ENCODE measurements around the gene COL20A1.
"Not testable (repeated sequence)": the region's sequence is repeated elsewhere in the genome, so short reads cannot be mapped to it uniquely, and the experiment has no call there.

COL20A1 gene

GRCh38 chr20:63334356-63334755 lies 41.4 kb downstream of the COL20A1 start:
- no peak for DNase-seq (ENCODE audit: low read depth)

GRCh38 chr20:63335060-63335459 lies 42.1 kb downstream of the COL20A1 start:
- DNase-seq (ENCODE audit: low read depth), result not testable (repeated sequence)

GRCh38 chr20:63335711-63336110 lies 42.7 kb downstream of the COL20A1 start:
- no peak for DNase-seq (ENCODE audit: low read depth)

- no peak for DNase-seq (ENCODE audit: low read depth)
Observed at GRCh38 chr20:63336232-63336752, 43.3 kb downstream of the COL20A1 start.

GRCh38 chr20:63337786-63338420 lies 44.9 kb downstream of the COL20A1 start:
- peak; percentile 7 for DNase-seq (ENCODE audit: low read depth)

- DNase-seq (ENCODE audit: low read depth), result peak; percentile 7
Observed at GRCh38 chr20:63339154-63340094, 46.4 kb downstream of the COL20A1 start.

GRCh38 chr20:63340158-63340688 lies 47.2 kb downstream of the COL20A1 start:
- DNase-seq (ENCODE audit: low read depth), result peak; percentile 4

GRCh38 chr20:63342561-63343459 lies 49.8 kb downstream of the COL20A1 start:
- no peak for DNase-seq (ENCODE audit: low read depth)

- DNase-seq (ENCODE audit: low read depth), result no peak
Observed at GRCh38 chr20:63343460-63344445, 50.8 kb downstream of the COL20A1 start.

- no peak for DNase-seq (ENCODE audit: low read depth)
Observed at GRCh38 chr20:63344616-63345327, 51.8 kb downstream of the COL20A1 start.

- no peak for DNase-seq (ENCODE audit: low read depth)
Observed at GRCh38 chr20:63345328-63346100, 52.5 kb downstream of the COL20A1 start.

GRCh38 chr20:63346131-63347080 lies 53.4 kb downstream of the COL20A1 start:
- no peak for DNase-seq (ENCODE audit: low read depth)

- DNase-seq (ENCODE audit: low read depth), result no peak
Observed at GRCh38 chr20:63347081-63347741, 54.2 kb downstream of the COL20A1 start.

GRCh38 chr20:63347950-63348827 lies 55.2 kb downstream of the COL20A1 start:
- no peak for DNase-seq (ENCODE audit: low read depth)

GRCh38 chr20:63348828-63349515 lies 56.0 kb downstream of the COL20A1 start:
- no peak for DNase-seq (ENCODE audit: low read depth)

GRCh38 chr20:63349516-63349895 lies 56.5 kb downstream of the COL20A1 start:
- no peak for DNase-seq (ENCODE audit: low read depth)
